Activated CD8-positive, alpha-beta memory T cell treated with anti-CD3 and anti-CD28 coated beads for 48 hours (primary cell): ENCODE results near the gene RUVBL2.

Experiments used
- DNase-seq, 3 experiments: peaks; one replicate each; pipeline ENCODE4 v3.0.0-alpha.2; 2020; ENCODE audit warnings: low read depth in 2 of 3, low spot score in 2 of 3

Gene RUVBL2

GRCh38 chr19:48987323-48987722, 6.4 kb upstream of the RUVBL2 start:
- DNase-seq = no peak

GRCh38 chr19:48988286-48988685, 5.4 kb upstream of the RUVBL2 start:
- DNase-seq = no peak

GRCh38 chr19:48988860-48989259, 4.8 kb upstream of the RUVBL2 start:
- no peak for DNase-seq

GRCh38 chr19:48989701-48990291, 3.9 kb upstream of the RUVBL2 start:
- no peak for DNase-seq

GRCh38 chr19:48990400-48990799, 3.3 kb upstream of the RUVBL2 start:
- DNase-seq = no peak

GRCh38 chr19:48991011-48991609, 2.6 kb upstream of the RUVBL2 start:
- DNase-seq = no peak

- DNase-seq = no peak
Observed at GRCh38 chr19:48991873-48992580, 1.7 kb upstream of the RUVBL2 start.

GRCh38 chr19:48992581-48993174, 1.0 kb upstream of the RUVBL2 start:
- no peak for DNase-seq

- no peak for DNase-seq
Observed at GRCh38 chr19:48994035-48994386, 324 bp downstream of the RUVBL2 start.

- no peak for DNase-seq
Observed at GRCh38 chr19:48997972-48998371, 4.3 kb downstream of the RUVBL2 start.

- peak in 1 of 3 experiments; percentile 49 for DNase-seq
Observed at GRCh38 chr19:48999481-49000325, 6.0 kb downstream of the RUVBL2 start.

GRCh38 chr19:49004133-49004532, 10.4 kb downstream of the RUVBL2 start:
- DNase-seq = no peak

GRCh38 chr19:49004964-49005614, 11.4 kb downstream of the RUVBL2 start:
- no peak for DNase-seq

- DNase-seq = no peak
Observed at GRCh38 chr19:49006905-49007304, 13.2 kb downstream of the RUVBL2 start.

GRCh38 chr19:49009828-49010227, 16.1 kb downstream of the RUVBL2 start:
- DNase-seq = no peak

- DNase-seq = no peak
Observed at GRCh38 chr19:49010453-49010852, 16.8 kb downstream of the RUVBL2 start.

- DNase-seq = no peak
Observed at GRCh38 chr19:49011194-49011593, 17.5 kb downstream of the RUVBL2 start.

GRCh38 chr19:49014123-49014869, 20.6 kb downstream of the RUVBL2 start:
- no peak for DNase-seq

- DNase-seq = no peak
Observed at GRCh38 chr19:49014870-49015255, 21.2 kb downstream of the RUVBL2 start.
